Esophagus (tissue), 2 donors: ENCODE measurements around the gene TENT4B. TPM values are rescaled to one million over a fixed set of nuclear protein-coding genes. Genes with fewer than 3 reads are reported as not detected.

Experiments used
- H3K27ac ChIP-seq, 2 donors: one replicate each; pipeline ENCODE4 v1.5.1; 2013; ENCODE audit warnings: low read depth in 2 of 2, mild to moderate bottlenecking in 2 of 2, inconsistent platforms in 1 of 2, low read length in 1 of 2, moderate library complexity in 1 of 2
- H3K27me3 ChIP-seq, 2 donors: one replicate each; pipeline ENCODE4 v1.6.1; 2013; ENCODE audit warnings: low read length in 2 of 2, control low read depth in 1 of 2, mild to moderate bottlenecking in 1 of 2; ENCODE audit not compliant: insufficient read depth in 2 of 2, control insufficient read depth in 1 of 2
- H3K36me3 ChIP-seq, 2 donors: one replicate each; pipeline ENCODE4 v1.6.1; 2013; ENCODE audit warnings: low read length in 1 of 2; ENCODE audit not compliant: control insufficient read depth in 2 of 2, insufficient read depth in 2 of 2
- H3K4me1 ChIP-seq, 2 donors: one replicate each; pipeline ENCODE4 v1.6.1; 2013; ENCODE audit warnings: low read length in 1 of 2; ENCODE audit not compliant: control insufficient read depth in 2 of 2, insufficient read depth in 2 of 2
- H3K4me3 ChIP-seq, 2 donors: one replicate each; pipeline ENCODE4 v1.5.1; 2013; ENCODE audit warnings: low read length in 2 of 2, mild to moderate bottlenecking in 2 of 2, low read depth in 1 of 2, moderate library complexity in 1 of 2
- H3K9me3 ChIP-seq, 2 donors: one replicate each; pipeline ENCODE4 v1.6.1; 2013; ENCODE audit warnings: mild to moderate bottlenecking in 2 of 2, low read depth in 1 of 2, low read length in 1 of 2, moderate library complexity in 1 of 2; ENCODE audit not compliant: control insufficient read depth in 2 of 2, insufficient read depth in 1 of 2
- WGBS, 2 donors: extraction: QIAGEN DNeasy Blood & Tissue Kit; methylation state at CpG; one replicate each; pipeline ENCODE4 v1.1.7; 2013; 5-methylcytosine and 5-hydroxymethylcytosine counted together
- polyA plus RNA-seq, 2 donors: library from polyadenylated mRNA; stranded (reverse); fragments of 200-250 nt; gene quantifications; one replicate each; pipeline ENCODE4 v1.2.3, GENCODE V29; 2013
- donor health status: healthy with polysubstance abuse.
- donor health status: Bipolar disorder and iron deficiency.

The TENT4B gene
- polyA plus RNA-seq, 2 donors, result 2.6 to 3.0 TPM

- Histone ChIP-seq H3K27me3 (no peaks in the 10 kb centered on the region), H3K4me3 (no peak overlapping the region), H3K27ac (peak overlapping the region; percentile 1 to 79), H3K9me3 (no peaks in the 10 kb centered on the region), H3K36me3 (peaks cover 0 to 2% of the 10 kb centered on the region in 2 donors), H3K4me1 (peaks cover 7 to 12% of the 10 kb centered on the region in 2 donors)
- 76 to 82% methylated on average over 10 of the region's 10 CpGs for WGBS, 2 donors
Measured at GRCh38 chr16:50265716-50266336, 112.7 kb downstream of the TENT4B start.

- Histone ChIP-seq H3K36me3 (no peaks in the 10 kb centered on the region), H3K9me3 (no peaks in the 10 kb centered on the region), H3K4me1 (peaks cover 7 to 12% of the 10 kb centered on the region in 2 donors), H3K27me3 (no peaks in the 10 kb centered on the region), H3K27ac (peak within 1 kb of the TSS; percentile 62 to 79), H3K4me3 (peak within 1 kb of the TSS; percentile 24 to 41)
- WGBS, 2 donors, result 15 to 25% methylated on average over 24 to 25 of the region's 25 CpGs
Measured at GRCh38 chr16:50266337-50267091, 113.4 kb downstream of the TENT4B start, which contains the start of gene ADCY7. Gene ADCY7, plus strand, starts transcription at chr16:50266551. Its CDS starts 21,629 bp downstream, at chr16:50288180.

- WGBS, 2 donors, result 81 to 83% methylated on average over 8 of the region's 8 CpGs
- H3K4me1 ChIP-seq, result peaks cover 7 to 15% of the 10 kb centered on the region in 2 donors
- H3K27me3 ChIP-seq, result no peaks in the 10 kb centered on the region
- peak overlapping the region in 1 of 2 donors; percentile 45 for H3K27ac ChIP-seq
- peak overlapping the region in 1 of 2 donors; percentile 24 for H3K4me3 ChIP-seq
- peaks cover 0 to 4% of the 10 kb centered on the region in 2 donors for H3K36me3 ChIP-seq
- H3K9me3 ChIP-seq, result no peaks in the 10 kb centered on the region
Measured at GRCh38 chr16:50267151-50267631, 114.1 kb downstream of the TENT4B start.

- no peak overlapping the region for H3K4me3 ChIP-seq
- no peaks in the 10 kb centered on the region for H3K9me3 ChIP-seq
- H3K27ac ChIP-seq, result peak overlapping the region in 1 of 2 donors; percentile 45
- no peaks in the 10 kb centered on the region for H3K27me3 ChIP-seq
- peaks cover 7 to 15% of the 10 kb centered on the region in 2 donors for H3K4me1 ChIP-seq
- WGBS, 2 donors, result 55 to 61% methylated on average over 3 of the region's 3 CpGs
- peaks cover 0 to 6% of the 10 kb centered on the region in 2 donors for H3K36me3 ChIP-seq
Measured at GRCh38 chr16:50267651-50268050, 114.5 kb downstream of the TENT4B start.

GRCh38 chr16:50268352-50268751 lies 115.2 kb downstream of the TENT4B start:
- no peak overlapping the region for H3K4me3 ChIP-seq
- H3K36me3 ChIP-seq, result peaks cover 0 to 6% of the 10 kb centered on the region in 2 donors
- H3K27me3 ChIP-seq, result no peaks in the 10 kb centered on the region
- no peaks in the 10 kb centered on the region for H3K9me3 ChIP-seq
- H3K4me1 ChIP-seq, result peaks cover 9 to 16% of the 10 kb centered on the region in 2 donors
- WGBS, 2 donors, result 77 to 84% methylated on average over 5 of the region's 5 CpGs
- H3K27ac ChIP-seq, result no peak overlapping the region

GRCh38 chr16:50269061-50269705 lies 116.1 kb downstream of the TENT4B start:
- WGBS, 2 donors, result 94 to 96% methylated on average over 13 of the region's 13 CpGs
- Histone ChIP-seq H3K9me3 (no peaks in the 10 kb centered on the region), H3K36me3 (peaks cover 0 to 6% of the 10 kb centered on the region in 2 donors), H3K4me3 (no peak overlapping the region), H3K4me1 (peaks cover 10 to 18% of the 10 kb centered on the region in 2 donors), H3K27ac (no peak overlapping the region), H3K27me3 (no peaks in the 10 kb centered on the region)

GRCh38 chr16:50269769-50270509 lies 116.8 kb downstream of the TENT4B start:
- Histone ChIP-seq H3K27ac (no peak overlapping the region), H3K9me3 (no peaks in the 10 kb centered on the region), H3K4me1 (peaks cover 10 to 18% of the 10 kb centered on the region in 2 donors), H3K36me3 (peaks cover 0 to 6% of the 10 kb centered on the region in 2 donors), H3K27me3 (no peaks in the 10 kb centered on the region), H3K4me3 (no peak overlapping the region)
- 79 to 82% methylated on average over 12 of the region's 12 CpGs for WGBS, 2 donors

- no peak overlapping the region for H3K27ac ChIP-seq
- WGBS, 2 donors, result 91 to 93% methylated on average over 12 to 13 of the region's 13 CpGs
Measured at GRCh38 chr16:50270510-50271147, 117.5 kb downstream of the TENT4B start.

More at GRCh38 chr16:50270510-50271147, 117.5 kb downstream of the TENT4B start:
- Histone ChIP-seq H3K9me3 (no peaks in the 10 kb centered on the region), H3K4me3 (no peak overlapping the region), H3K36me3 (peaks cover 0 to 6% of the 10 kb centered on the region in 2 donors), H3K4me1 (peaks cover 10 to 15% of the 10 kb centered on the region in 2 donors), H3K27me3 (no peaks in the 10 kb centered on the region)
